HCT116 (cell line): ENCODE measurements around the gene RASGEF1C. TPM values are rescaled to one million over a fixed set of nuclear protein-coding genes. Genes with fewer than 3 reads are reported as not detected.

ENCODE experiments used
- ATAC-seq: fragments of 200-7000 bp; cut with Tn5 transposase; 2 replicates; pipeline ENCODE4 v1.9.1; 2020; ENCODE audit warnings: mild to moderate bottlenecking, moderate library complexity
- BruUV-seq: library from RNA; stranded (reverse); fragments of 400-500 nt; replicated peaks from 2 replicates; lab custom pipeline; 2021; lab: Mats Ljungman, UMichigan
- CTCF ChIA-PET: fragments of 300-600 bp; sonication (Branson Sonifier 250); formaldehyde crosslinking; loops from one replicate; lab custom pipeline; 2021; ENCODE audit warnings: antibody characterized with exemption; lab: Charles Lee
- POLR2A ChIA-PET: fragments of 300-600, 350-600 bp; sonication (Branson Sonifier 250); formaldehyde crosslinking; loops from one replicate; lab custom pipeline; 2021; ENCODE audit warnings: antibody characterized with exemption; lab: Charles Lee
- RAD21 ChIA-PET, 2 experiments: fragments of 300-600 bp; sonication (Branson Sonifier 250); formaldehyde crosslinking; loops; one replicate each; lab custom pipeline; 2023; ENCODE audit warnings: low total read pairs in 2 of 2; ENCODE audit not compliant: uncharacterized antibody in 2 of 2, unreplicated experiment in 2 of 2, low non-redundant PET in 1 of 2; lab: Charles Lee
- DNase-seq: peaks from one replicate; pipeline ENCODE4 v3.0.0-alpha.2; 2010; ENCODE audit warnings: low read depth, low spot score
- H2AFZ ChIP-seq: fragments of 200-600 bp; shearing (Covaris generic), sonication (generic); 2 replicates; pipeline ENCODE4 v1.6.1; 2017; ENCODE audit warnings: low read depth, mixed run types, mixed read lengths, antibody characterized with exemption, low read length; ENCODE audit not compliant: poor library complexity, severe bottlenecking
- H3K27ac ChIP-seq: 2 replicates; pipeline ENCODE4 v1.5.1; 2012; ENCODE audit warnings: low read depth, low read length
- H3K27me3 ChIP-seq: fragments of 200-600 bp; sonication (generic); 2 replicates; pipeline ENCODE4 v1.6.1; 2016; ENCODE audit warnings: mixed run types, low read length, mixed read lengths; ENCODE audit not compliant: insufficient read depth
- H3K36me3 ChIP-seq, 2 experiments: fragments of 200-500 bp in 1 of 2; fragments of 200-600 bp in 1 of 2; sonication (Bioruptor generic) in 1 of 2; sonication (generic) in 1 of 2; 2 replicates each; pipeline versions ENCODE4 v1.5.1 to v1.6.1; 2014 to 2016; ENCODE audit warnings: low read length in 2 of 2, inconsistent platforms in 1 of 2, mixed read lengths in 1 of 2, mixed run types in 1 of 2; ENCODE audit not compliant: insufficient read depth in 2 of 2, control insufficient read depth in 1 of 2
- H3K4me1 ChIP-seq, 2 experiments: fragments of 200-600 bp in 1 of 2; sonication (generic) in 1 of 2; 2 replicates each; pipeline versions ENCODE4 v1.5.1 to v1.6.1; 2012 to 2017; ENCODE audit warnings: low read length in 2 of 2, inconsistent platforms in 1 of 2, mild to moderate bottlenecking in 1 of 2, mixed read lengths in 1 of 2, mixed run types in 1 of 2, moderate library complexity in 1 of 2; ENCODE audit not compliant: insufficient read depth in 2 of 2, control insufficient read depth in 1 of 2
- H3K4me2 ChIP-seq: fragments of 200-600 bp; sonication (generic); 2 replicates; pipeline ENCODE4 v1.6.1; 2017; ENCODE audit warnings: mixed run types, low read length, mixed read lengths
- H3K4me3 ChIP-seq, 2 experiments: fragments of 200-600 bp in 1 of 2; sonication (generic) in 1 of 2; replicated peaks in 1 of 2; 2 replicates each; pipeline ENCODE4 v1.5.1; 2011 to 2016; ENCODE audit warnings: low read length in 2 of 2, control low read depth in 1 of 2, low read depth in 1 of 2, mild to moderate bottlenecking in 1 of 2, mixed read lengths in 1 of 2, mixed run types in 1 of 2
- H3K79me2 ChIP-seq: fragments of 200-600 bp; sonication (generic); 2 replicates; pipeline ENCODE4 v1.6.1; 2017; ENCODE audit warnings: mild to moderate bottlenecking, mixed run types, low read length, moderate library complexity, mixed read lengths; ENCODE audit not compliant: insufficient read depth
- H3K9ac ChIP-seq: fragments of 200-600 bp; sonication (generic); 2 replicates; pipeline ENCODE4 v1.6.1; 2016; ENCODE audit warnings: low read length, mixed read lengths
- H3K9me2 ChIP-seq: fragments of 200-600 bp; sonication (generic), shearing (Covaris generic); 2 replicates; pipeline ENCODE4 v1.6.1; 2017; ENCODE audit warnings: mixed run types, mild to moderate bottlenecking, moderate library complexity; ENCODE audit not compliant: insufficient read depth
- H3K9me3 ChIP-seq, 2 experiments: fragments of 200-500 bp in 1 of 2; fragments of 200-600 bp in 1 of 2; sonication (Bioruptor generic) in 1 of 2; sonication (generic) in 1 of 2; 2 replicates each; pipeline ENCODE4 v1.6.1; 2014 to 2017; ENCODE audit warnings: low read length in 2 of 2, mixed read lengths in 2 of 2, inconsistent platforms in 1 of 2, low read depth in 1 of 2, mild to moderate bottlenecking in 1 of 2, mixed run types in 1 of 2, moderate library complexity in 1 of 2; ENCODE audit not compliant: control insufficient read depth in 1 of 2, insufficient read depth in 1 of 2
- H4K20me1 ChIP-seq: fragments of 200-600 bp; sonication (generic), shearing (Covaris generic); 2 replicates; pipeline ENCODE4 v1.6.1; 2017; ENCODE audit warnings: mixed run types, mild to moderate bottlenecking, moderate library complexity; ENCODE audit not compliant: insufficient read depth
- CBX3 ChIP-seq: IDR thresholded peaks from 2 replicates; pipeline ENCODE4 v1.6.1; 2012; ENCODE audit warnings: low read depth
- CEBPB ChIP-seq: IDR thresholded peaks from 2 replicates; pipeline ENCODE4 v1.6.1; 2012; ENCODE audit warnings: low read depth
- CTCF ChIP-seq, 3 experiments: fragments of 200-600 bp in 1 of 3; sonication (generic) in 1 of 3; IDR thresholded peaks in 2 of 3; conservative IDR thresholded peaks in 1 of 3; 2 replicates each; pipeline ENCODE4 v1.5.1; 2012 to 2017; ENCODE audit warnings: low read depth in 2 of 3, low read length in 2 of 3, antibody characterized with exemption in 1 of 3, borderline replicate concordance in 1 of 3, control low read depth in 1 of 3, mild to moderate bottlenecking in 1 of 3, mixed read lengths in 1 of 3, mixed run types in 1 of 3, moderate library complexity in 1 of 3; ENCODE audit not compliant: insufficient read depth in 1 of 3
- EGR1 ChIP-seq: IDR thresholded peaks from 2 replicates; pipeline ENCODE4 v1.6.1; 2012; ENCODE audit warnings: low read depth
- ELF1 ChIP-seq: IDR thresholded peaks from 2 replicates; pipeline ENCODE4 v1.6.1; 2012; ENCODE audit warnings: low read depth, borderline replicate concordance
- EZH2 ChIP-seq: fragments of 200-600 bp; sonication (generic); IDR thresholded peaks from 2 replicates; pipeline ENCODE4 v1.6.1; 2017; ENCODE audit warnings: antibody characterized with exemption, mixed run types
- EZH2phosphoT487 ChIP-seq: fragments of 200-600 bp; IDR thresholded peaks from 2 replicates; pipeline ENCODE4 v1.6.1; 2018; ENCODE audit warnings: antibody characterized with exemption, borderline replicate concordance
- JUND ChIP-seq: IDR thresholded peaks from 2 replicates; pipeline ENCODE4 v1.6.1; 2012
- MAX ChIP-seq: IDR thresholded peaks from 2 replicates; pipeline ENCODE4 v1.6.1; 2012
- POLR2A ChIP-seq: IDR thresholded peaks from 2 replicates; pipeline ENCODE4 v1.7.0; 2011; ENCODE audit warnings: borderline replicate concordance; ENCODE audit not compliant: insufficient read depth, insufficient read length; ENCODE audit errors: extremely low read depth
- POLR2AphosphoS5 ChIP-seq: IDR thresholded peaks from 2 replicates; pipeline ENCODE4 v1.6.1; 2011; ENCODE audit warnings: mild to moderate bottlenecking, low read depth, low read length, moderate library complexity
- RAD21 ChIP-seq: IDR thresholded peaks from 2 replicates; pipeline ENCODE4 v1.6.1; 2012; ENCODE audit warnings: low read depth, mild to moderate bottlenecking
- REST ChIP-seq: IDR thresholded peaks from 2 replicates; pipeline ENCODE4 v1.6.1; 2012; ENCODE audit warnings: low read depth
- SP1 ChIP-seq: IDR thresholded peaks from 2 replicates; pipeline ENCODE4 v1.6.1; 2012; ENCODE audit warnings: low read depth
- SRF ChIP-seq: IDR thresholded peaks from 2 replicates; pipeline ENCODE4 v1.6.1; 2012; ENCODE audit warnings: low read depth
- TCF7L2 ChIP-seq: IDR thresholded peaks from 2 replicates; pipeline ENCODE4 v1.7.0; 2011; ENCODE audit warnings: borderline replicate concordance, inconsistent platforms; ENCODE audit not compliant: insufficient read depth, insufficient read length; ENCODE audit errors: extremely low read depth
- YY1 ChIP-seq: IDR thresholded peaks from 2 replicates; pipeline ENCODE4 v1.6.1; 2011; ENCODE audit warnings: low read length, low read depth, moderate library complexity, mild to moderate bottlenecking; ENCODE audit not compliant: insufficient replicate concordance; ENCODE audit errors: extremely low read depth
- ZBTB33 ChIP-seq: IDR thresholded peaks from 2 replicates; pipeline ENCODE4 v1.6.1; 2011; ENCODE audit warnings: mild to moderate bottlenecking, low read length, moderate library complexity; ENCODE audit not compliant: insufficient replicate concordance; ENCODE audit errors: extremely low read depth
- ZFX ChIP-seq: fragments of 450-650 bp; IDR thresholded peaks from 2 replicates; pipeline ENCODE4 v1.6.1; 2017
- ZNF274 ChIP-seq: fragments of 200-500 bp; sonication (Bioruptor generic); IDR thresholded peaks from 2 replicates; pipeline ENCODE4 v1.6.1; 2014; ENCODE audit warnings: mild to moderate bottlenecking, low read depth, low read length, inconsistent platforms
- intact Hi-C: fragments of 100-400 bp; cut with micrococcal nuclease; formaldehyde crosslinking; loops from 2 replicates; pipeline ENCODE4 v1.10.0; 2022
- total RNA-seq: library from RNA; stranded (reverse); gene quantifications from one replicate; pipeline ENCODE4 v1.2.1, GENCODE V29; 2021; ENCODE audit not compliant: unreplicated experiment

Gene RASGEF1C
- total RNA-seq, 1 experiment from 2014 or later = 1.2 TPM

- ATAC-seq (no peak), DNase-seq (no peak)
- H3K4me1 ChIP-seq = peaks cover 0 to 11% of the 10 kb centered on the region in 2 experiments; a peak in 1 of 4 replicates
- H3K9me3 ChIP-seq = peaks cover 0 to 7% of the 10 kb centered on the region in 2 experiments; a peak in 1 of 4 replicates
- no peak overlapping the region for H3K9ac ChIP-seq
- RAD21 ChIA-PET = no interaction called here
- TF ChIP-seq JUND = no peak
- no peak for TF ChIP-seq EGR1
- no peak for TF ChIP-seq SP1
- TF ChIP-seq SRF = no peak
- no peak for TF ChIP-seq CTCF (IDR thresholded peaks at IDR 0.05 in 2 of 3, conservative IDR thresholded peaks at IDR 0.05 in 1 of 3; ENCODE audit: borderline replicate concordance in 1 of 3, insufficient read depth in 1 of 3, low read depth in 2 of 3, low read length in 2 of 3)
- TF ChIP-seq POLR2AphosphoS5 = no peak
- no peak for TF ChIP-seq TCF7L2
- TF ChIP-seq MAX = no peak
- no peak for TF ChIP-seq REST
- TF ChIP-seq ZFX = no peak
- TF ChIP-seq CEBPB = no peak
- no peak for TF ChIP-seq POLR2A
- no peak for TF ChIP-seq ELF1
- TF ChIP-seq RAD21 = no peak
- TF ChIP-seq EZH2 = no peak
- no peak for TF ChIP-seq YY1
- no peak for TF ChIP-seq CBX3
- TF ChIP-seq EZH2phosphoT487 = no peak
- TF ChIP-seq ZBTB33 = no peak
- TF ChIP-seq ZNF274 = no peak
- TF ChIP-seq, all 23 proteins: peak for 0
- Histone ChIP-seq H3K27me3 (no peaks in the 10 kb centered on the region), H3K9me2 (no peaks in the 10 kb centered on the region), H3K36me3 (no peaks in the 10 kb centered on the region), H3K4me2 (no peak overlapping the region), H3K27ac (no peak overlapping the region), H4K20me1 (no peaks in the 10 kb centered on the region), H2AFZ (no peak overlapping the region), H3K79me2 (peaks cover 4% of the 10 kb centered on the region; the same call in 1 of the 2 replicates), H3K4me3 (no peak overlapping the region)
- no TSS peak for BruUV-seq
- CTCF ChIA-PET = no interaction called here
- intact Hi-C loops = no loop called here
- POLR2A ChIA-PET = no interaction called here
Measured at GRCh38 chr5:180075703-180076102, 133.3 kb downstream of the RASGEF1C start.
